Fibroblast of the aortic adventitia (primary cell): ENCODE data around the gene MAPRE2. TPM values are rescaled to one million over a fixed set of nuclear protein-coding genes. Genes with fewer than 3 reads are reported as not detected.

ENCODE experiments used
- DNase-seq: peaks from one replicate; pipeline ENCODE4 v3.0.0-alpha.2; 2010; ENCODE audit warnings: low read depth
- H3K4me3 ChIP-seq: 2 replicates; pipeline ENCODE4 v1.5.1; 2011; ENCODE audit warnings: low read depth, mild to moderate bottlenecking, control low read depth, low read length, moderate library complexity
- CTCF ChIP-seq: IDR thresholded peaks from 2 replicates; pipeline ENCODE4 v1.5.1; 2011; ENCODE audit warnings: mild to moderate bottlenecking, low read length, control low read depth, inconsistent platforms; ENCODE audit not compliant: insufficient read depth
- total RNA-seq: library from RNA; depleted of rRNA; stranded (reverse); fragments of >200 nt; gene quantifications from 2 replicates; pipeline ENCODE4 v1.2.3, GENCODE V29; 2012; ENCODE audit warnings: low replicate concordance

Gene MAPRE2
- total RNA-seq: 44.7 and 87.4 TPM in 2 replicates

- H3K4me3 ChIP-seq: peak within 1 kb of the TSS; percentile 97
- no peak for TF ChIP-seq CTCF
- DNase-seq: peak; percentile 95
Measured at GRCh38 chr18:35040988-35041814, at the start of gene MAPRE2. TSS of gene MAPRE2 (plus strand) at chr18:35041413. CDS start at chr18:35041540, 127 bp downstream.

- TF ChIP-seq CTCF: no peak
- DNase-seq: no peak
- H3K4me3 ChIP-seq: no peak overlapping the region
Measured at GRCh38 chr18:34991561-34991960, 49.7 kb upstream of the MAPRE2 start.

DNA sequence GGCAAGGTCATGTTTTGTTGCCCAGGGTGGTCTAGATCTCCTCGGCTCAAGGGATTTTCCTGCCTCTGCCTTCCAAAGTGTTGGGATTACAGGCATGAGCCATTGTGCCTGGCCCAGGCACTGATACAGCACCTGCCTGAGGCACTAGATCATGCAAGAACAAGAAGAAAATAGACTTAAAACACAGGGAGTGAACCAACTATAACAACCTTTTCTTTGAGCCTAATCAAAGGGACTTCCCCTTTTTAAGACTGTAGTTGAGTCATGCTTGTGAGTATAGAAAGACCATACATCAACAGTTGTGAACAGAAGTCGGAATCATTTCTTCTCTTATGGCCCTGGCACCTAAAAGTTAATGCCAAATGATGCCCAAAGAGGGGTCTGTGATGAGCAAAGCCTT lies 47.9 kb upstream of the MAPRE2 start:
- no peak for TF ChIP-seq CTCF
- DNase-seq: no peak
- H3K4me3 ChIP-seq: no peak overlapping the region

- TF ChIP-seq CTCF: no peak
- DNase-seq: no peak
- no peak overlapping the region for H3K4me3 ChIP-seq
Measured at GRCh38 chr18:34995746-34996145, 45.5 kb upstream of the MAPRE2 start.

- no peak for DNase-seq
- no peak overlapping the region for H3K4me3 ChIP-seq
- TF ChIP-seq CTCF: no peak
Measured at GRCh38 chr18:34998661-34999060, 42.6 kb upstream of the MAPRE2 start.

DNA sequence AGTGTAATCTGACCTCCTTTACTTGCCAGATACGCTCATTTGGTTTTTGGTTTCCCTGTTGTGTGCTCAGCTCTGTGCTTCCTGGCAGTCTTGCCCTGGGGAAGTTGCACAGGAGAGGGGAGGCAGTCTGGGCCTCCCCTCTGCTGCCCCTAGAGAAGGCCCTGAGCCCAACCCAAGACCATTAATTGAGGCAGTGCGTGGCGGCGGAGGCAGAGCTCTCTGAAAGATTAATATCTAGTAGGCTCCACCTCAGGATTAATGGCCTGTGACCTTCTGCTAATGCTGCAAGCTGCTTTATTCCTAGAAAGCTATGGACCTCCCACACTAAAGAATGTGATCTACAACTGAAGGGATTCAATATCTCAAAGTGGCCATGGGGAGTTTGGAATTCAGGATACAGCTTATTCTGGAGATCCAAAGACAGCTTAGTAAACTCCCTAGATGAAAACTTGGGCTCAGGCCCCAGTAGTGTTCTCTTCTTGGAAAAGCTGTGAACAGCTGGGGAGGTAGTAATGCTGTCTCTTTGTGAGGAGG lies 41.4 kb upstream of the MAPRE2 start:
- TF ChIP-seq CTCF: no peak
- DNase-seq: no peak
- H3K4me3 ChIP-seq: no peak overlapping the region

GRCh38 chr18:35000457-35000856 lies 40.8 kb upstream of the MAPRE2 start:
- no peak for DNase-seq
- no peak overlapping the region for H3K4me3 ChIP-seq
- no peak for TF ChIP-seq CTCF
